ENCODE data around the gene RBM42. TPM values are rescaled to one million over a fixed set of nuclear protein-coding genes. Genes with fewer than 3 reads are reported as not detected.
A peak's percentile ranks its signal among the peaks of the same experiment; 100 is the strongest.

RBM42 gene
- total and polyA plus RNA-seq, 2 of the 13 experiments (the other 11 are each of a cell fraction or from before 2014, with no cell fraction given): 27.2 to 55.3 TPM

GRCh38 chr19:35644206-35644986, 15.6 kb downstream of the RBM42 start (continued):
- TF ChIP-seq PRDM15 (CRISPR knock-in tag; IDR thresholded peaks at IDR 0.05) (0 out of 2 replicates have a peak, but pooled peaks have one; percentile 42), NRL (CRISPR knock-in tag; IDR thresholded peaks at IDR 0.05; ENCODE audit: borderline replicate concordance) (no peak), KDM5B (CRISPR knock-in tag; IDR thresholded peaks at IDR 0.05; ENCODE audit: borderline replicate concordance) (peak; percentile 60; the same call in 1 of the 2 replicates), DNMT3B (CRISPR knock-in tag; conservative IDR thresholded peaks at IDR 0.05) (no peak), SIN3A (IDR thresholded peaks at IDR 0.05; ENCODE audit: borderline replicate concordance, low read depth, low read length) (0 out of 2 replicates have a peak, but pooled peaks have one; percentile 21), NFYC (CRISPR knock-in tag; IDR thresholded peaks at IDR 0.05) (peak; percentile 10; the same call in 1 of the 2 replicates), ZNF383 (CRISPR knock-in tag; IDR thresholded peaks at IDR 0.05; ENCODE audit: borderline replicate concordance) (0 out of 2 replicates have a peak, but pooled peaks have one; percentile 17), RBM39 (IDR thresholded peaks at IDR 0.05; ENCODE audit: low read depth, low read length, poor library complexity, severe bottlenecking) (peak; percentile 63), HDAC1 (CRISPR knock-in tag; IDR thresholded peaks at IDR 0.05) (peak; percentile 69), ZNF710 (CRISPR knock-in tag; IDR thresholded peaks at IDR 0.05; ENCODE audit: borderline replicate concordance) (peak; percentile 86; the same call in 1 of the 2 replicates), ZNF777 (CRISPR knock-in tag; IDR thresholded peaks at IDR 0.05) (peak; percentile 91), LCORL (IDR thresholded peaks at IDR 0.05) (no peak), LCORL (CRISPR knock-in tag; IDR thresholded peaks at IDR 0.05) (peak; percentile 78; the same call in 1 of the 2 replicates), ZSCAN21 (CRISPR knock-in tag; IDR thresholded peaks at IDR 0.05; ENCODE audit: borderline replicate concordance) (no peak), ZNF564 (CRISPR knock-in tag; IDR thresholded peaks at IDR 0.05) (peak; percentile 60; the same call in 1 of the 2 replicates), ZNF263 (CRISPR knock-in tag; IDR thresholded peaks at IDR 0.05) (0 out of 2 replicates have a peak, but pooled peaks have one; percentile 11), SP5 (CRISPR knock-in tag; IDR thresholded peaks at IDR 0.05; ENCODE audit: borderline replicate concordance, low read depth) (peak; percentile 58; the same call in 1 of the 2 replicates), TCF12 (IDR thresholded peaks at IDR 0.05) (no peak), TCF12 (CRISPR knock-in tag; IDR thresholded peaks at IDR 0.05) (peak; percentile 56; the same call in 1 of the 2 replicates)
- TF ChIP-seq, protein P1, sequence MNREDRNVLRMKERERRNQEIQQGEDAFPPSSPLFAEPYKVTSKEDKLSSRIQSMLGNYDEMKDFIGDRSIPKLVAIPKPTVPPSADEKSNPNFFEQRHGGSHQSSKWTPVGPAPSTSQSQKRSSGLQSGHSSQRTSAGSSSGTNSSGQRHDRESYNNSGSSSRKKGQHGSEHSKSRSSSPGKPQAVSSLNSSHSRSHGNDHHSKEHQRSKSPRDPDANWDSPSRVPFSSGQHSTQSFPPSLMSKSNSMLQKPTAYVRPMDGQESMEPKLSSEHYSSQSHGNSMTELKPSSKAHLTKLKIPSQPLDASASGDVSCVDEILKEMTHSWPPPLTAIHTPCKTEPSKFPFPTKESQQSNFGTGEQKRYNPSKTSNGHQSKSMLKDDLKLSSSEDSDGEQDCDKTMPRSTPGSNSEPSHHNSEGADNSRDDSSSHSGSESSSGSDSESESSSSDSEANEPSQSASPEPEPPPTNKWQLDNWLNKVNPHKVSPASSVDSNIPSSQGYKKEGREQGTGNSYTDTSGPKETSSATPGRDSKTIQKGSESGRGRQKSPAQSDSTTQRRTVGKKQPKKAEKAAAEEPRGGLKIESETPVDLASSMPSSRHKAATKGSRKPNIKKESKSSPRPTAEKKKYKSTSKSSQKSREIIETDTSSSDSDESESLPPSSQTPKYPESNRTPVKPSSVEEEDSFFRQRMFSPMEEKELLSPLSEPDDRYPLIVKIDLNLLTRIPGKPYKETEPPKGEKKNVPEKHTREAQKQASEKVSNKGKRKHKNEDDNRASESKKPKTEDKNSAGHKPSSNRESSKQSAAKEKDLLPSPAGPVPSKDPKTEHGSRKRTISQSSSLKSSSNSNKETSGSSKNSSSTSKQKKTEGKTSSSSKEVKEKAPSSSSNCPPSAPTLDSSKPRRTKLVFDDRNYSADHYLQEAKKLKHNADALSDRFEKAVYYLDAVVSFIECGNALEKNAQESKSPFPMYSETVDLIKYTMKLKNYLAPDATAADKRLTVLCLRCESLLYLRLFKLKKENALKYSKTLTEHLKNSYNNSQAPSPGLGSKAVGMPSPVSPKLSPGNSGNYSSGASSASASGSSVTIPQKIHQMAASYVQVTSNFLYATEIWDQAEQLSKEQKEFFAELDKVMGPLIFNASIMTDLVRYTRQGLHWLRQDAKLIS (CRISPR knock-in tag; IDR thresholded peaks at IDR 0.05): no peak
